CD4-positive, alpha-beta T cell treated with Interleukin-6 for 4 hours (primary cell): Measurements from ENCODE around the gene ZNF468.
A peak's percentile ranks its signal among the peaks of the same experiment; 100 is the strongest.
"Not testable (repeated sequence)": the region's sequence is repeated elsewhere in the genome, so short reads cannot be mapped to it uniquely, and the experiment has no call there.

Experiments used
- DNase-seq: peaks from one replicate; pipeline ENCODE4 v3.0.0-alpha.2; 2020; ENCODE audit warnings: mixed read lengths

The ZNF468 gene

GRCh38 chr19:52857378-52858191 is at the start of gene ZNF468:
ZNF468 (minus strand) TSS chr19:52857619; CDS start chr19:52854272, 3,347 bp downstream.
- DNase-seq: peak; percentile 74

- not testable (repeated sequence) for DNase-seq
Measured at GRCh38 chr19:52904052-52904780, 46.8 kb upstream of the ZNF468 start.

DNA sequence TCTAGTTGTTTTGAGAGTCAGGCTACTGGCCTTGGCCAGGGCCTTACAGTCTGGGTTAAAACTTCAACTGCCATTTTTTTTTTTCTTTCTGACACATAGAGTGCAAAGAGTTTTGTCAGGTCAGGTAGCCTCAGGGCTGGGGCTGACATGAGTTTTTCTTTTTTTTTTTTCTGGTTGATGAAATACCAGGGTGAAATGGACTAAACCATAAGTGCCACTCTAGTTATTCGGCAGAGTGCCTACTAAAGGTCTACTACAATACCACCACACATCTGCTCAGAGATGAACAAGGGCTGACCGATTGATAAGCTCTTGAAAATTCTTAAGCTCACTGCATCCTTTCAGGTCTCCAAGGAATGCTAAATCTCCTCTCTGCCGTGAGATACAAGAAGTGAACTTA is 44.4 kb upstream of the ZNF468 start:
- DNase-seq: no peak

GRCh38 chr19:52898596-52898995 is 41.2 kb upstream of the ZNF468 start:
- not testable (repeated sequence) for DNase-seq

DNA sequence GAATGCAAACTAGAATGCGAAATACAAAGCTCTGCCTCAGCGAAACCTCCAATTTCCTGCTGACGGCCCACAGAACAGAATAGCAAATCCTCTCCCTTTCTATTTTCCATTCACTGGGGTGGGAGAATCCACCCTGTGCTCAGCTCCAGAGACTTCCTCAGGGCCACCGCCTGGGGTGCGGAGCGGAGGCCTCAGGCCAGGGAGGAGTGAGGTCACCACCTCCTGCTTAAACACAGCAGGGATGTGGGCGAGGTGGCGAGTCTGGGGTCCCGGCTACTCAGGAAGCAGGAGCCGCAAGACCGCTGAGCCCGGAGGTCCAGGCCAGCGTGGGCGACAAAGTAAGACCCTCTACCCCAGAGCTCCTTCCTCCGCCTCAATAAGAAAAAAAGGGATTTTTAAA is 40.7 kb upstream of the ZNF468 start:
- no peak for DNase-seq

DNA sequence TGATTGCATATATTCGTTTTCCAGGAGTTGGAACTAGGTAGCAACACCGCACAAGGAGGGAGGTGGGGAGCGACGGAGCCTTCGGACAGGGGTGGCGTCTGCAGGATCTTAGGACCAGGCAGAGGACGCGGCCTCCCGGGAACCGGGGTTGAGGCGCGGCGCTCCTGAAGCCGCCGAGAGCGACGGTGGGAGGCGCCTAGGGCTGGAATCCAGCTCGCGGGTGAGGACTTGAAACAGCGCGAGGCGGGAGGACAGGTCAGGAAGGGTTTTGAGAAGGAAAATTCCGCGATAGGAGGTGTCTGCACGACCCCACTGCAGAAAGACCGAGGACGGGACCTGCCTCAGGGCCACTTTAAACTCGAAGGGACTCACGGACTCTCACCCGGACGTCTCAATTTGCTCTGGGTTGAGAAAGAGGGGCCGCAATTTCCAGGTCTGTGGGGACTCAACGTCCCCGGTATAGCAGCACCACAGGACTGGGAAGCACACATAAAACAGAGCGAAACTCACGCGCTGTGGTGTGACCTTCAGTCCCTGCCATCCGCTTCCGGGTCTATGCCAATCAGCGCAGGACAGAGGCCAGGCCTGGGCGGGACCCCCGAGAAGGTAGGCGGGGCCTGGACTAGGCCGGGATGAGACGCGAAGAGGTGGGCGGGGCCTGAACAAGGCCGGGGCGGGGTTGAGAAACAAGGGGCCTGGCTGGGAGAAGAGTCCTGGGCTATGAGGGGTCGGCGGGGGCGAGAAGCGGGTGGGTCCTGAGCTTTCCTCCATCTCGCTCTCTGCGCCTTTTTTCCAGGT is 39.9 kb upstream of the ZNF468 start, which contains the start of gene ZNF320:
ZNF320 (minus strand) TSS at position 498 of the 798 bp plus-strand sequence. CDS start 7,380 bp downstream, outside the sequence.
- peak; percentile 92 for DNase-seq

DNA sequence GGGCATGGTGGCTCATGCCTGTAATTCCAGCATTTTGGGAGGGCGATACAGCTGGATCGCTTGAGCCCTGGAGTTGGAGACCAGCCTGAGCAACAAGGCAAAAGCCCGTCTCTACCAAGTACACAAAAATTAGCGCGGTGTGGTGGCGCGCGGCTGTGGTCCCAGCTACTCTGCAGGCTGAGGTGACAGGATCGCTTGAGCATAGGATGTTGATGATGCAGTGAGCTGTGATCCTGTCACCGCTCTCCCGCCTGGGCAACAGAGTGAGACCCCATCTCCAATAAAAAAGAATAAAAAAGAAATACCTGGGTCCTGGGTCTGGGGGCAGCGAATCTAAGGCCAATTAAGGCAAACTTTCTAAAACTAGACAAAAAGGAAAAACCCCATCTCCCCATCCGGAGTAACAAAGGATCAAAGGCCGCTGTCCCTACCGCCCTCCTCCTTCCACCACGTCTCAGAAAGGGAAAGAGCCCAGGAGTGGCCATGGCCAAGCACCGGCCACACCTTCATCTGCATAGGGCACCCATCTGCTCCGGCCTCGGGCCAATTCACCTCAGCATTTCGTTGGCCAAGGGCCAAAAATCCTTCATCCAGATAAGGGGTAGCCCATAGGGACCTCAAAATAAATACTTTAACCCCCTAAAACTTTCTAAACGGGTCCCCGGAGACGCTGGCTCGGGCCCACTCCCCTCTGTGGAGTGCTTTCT is 39.2 kb upstream of the ZNF468 start:
- DNase-seq: no peak

DNA sequence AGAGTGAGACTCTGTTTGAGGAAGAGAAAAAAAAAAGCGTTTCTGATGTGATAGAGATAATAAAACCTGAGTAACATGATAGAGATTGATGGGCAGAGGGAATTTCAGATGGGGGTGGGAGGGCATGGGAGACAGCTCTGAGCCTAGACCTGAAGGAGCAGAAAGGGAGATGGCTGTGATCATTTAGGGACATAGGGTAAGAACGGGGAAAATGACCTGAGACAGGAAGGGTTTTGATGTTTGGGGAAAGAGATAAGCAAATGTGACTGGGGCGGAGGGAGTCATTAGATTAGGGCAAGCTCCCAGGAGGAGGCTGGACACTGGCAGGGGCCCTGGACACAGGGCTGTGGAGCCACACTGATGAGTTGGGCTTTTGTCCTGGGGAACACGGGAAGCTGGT is 33.9 kb upstream of the ZNF468 start:
- no peak for DNase-seq

DNA sequence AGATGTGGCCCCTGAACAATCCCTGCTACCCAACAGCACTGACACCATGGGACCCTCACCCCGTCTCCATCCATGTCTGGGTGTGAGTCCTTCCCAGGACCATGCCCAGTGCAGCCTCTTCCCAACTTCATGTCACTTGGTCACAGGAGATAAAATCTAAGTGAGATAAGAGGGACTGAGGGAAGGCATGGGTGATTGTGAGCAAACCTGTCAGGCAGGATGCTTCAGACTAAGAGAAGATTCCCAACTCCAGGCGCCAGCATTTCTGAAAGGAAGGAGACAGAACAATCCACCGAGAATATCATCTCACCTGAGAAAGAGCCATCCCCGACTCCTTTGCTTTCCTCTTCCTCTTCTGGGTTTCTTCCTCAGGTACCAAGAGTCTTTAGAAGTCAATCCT is 32.5 kb upstream of the ZNF468 start:
- DNase-seq: no peak

DNA sequence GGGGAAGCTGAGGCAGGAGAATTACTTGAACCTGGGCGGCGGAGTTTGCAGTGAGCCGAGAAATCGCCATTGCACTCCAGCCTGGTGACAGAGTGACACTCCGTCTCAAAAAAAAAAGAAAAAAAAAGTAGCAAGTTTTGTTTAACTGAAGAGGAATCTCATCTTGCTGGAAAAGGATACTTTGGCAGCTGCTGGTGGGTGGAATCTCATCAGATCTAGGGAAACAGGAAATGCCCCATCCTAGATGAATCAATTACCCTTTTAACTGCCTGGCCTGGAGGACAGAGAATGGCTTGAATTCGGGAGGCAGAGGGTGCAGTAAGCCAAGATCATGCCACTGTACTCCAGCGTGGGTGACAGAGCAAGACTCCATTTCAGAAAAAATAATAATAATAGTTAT is 31.7 kb upstream of the ZNF468 start:
- no peak for DNase-seq

GRCh38 chr19:52880895-52881389 is 23.5 kb upstream of the ZNF468 start:
- DNase-seq: no peak

DNA sequence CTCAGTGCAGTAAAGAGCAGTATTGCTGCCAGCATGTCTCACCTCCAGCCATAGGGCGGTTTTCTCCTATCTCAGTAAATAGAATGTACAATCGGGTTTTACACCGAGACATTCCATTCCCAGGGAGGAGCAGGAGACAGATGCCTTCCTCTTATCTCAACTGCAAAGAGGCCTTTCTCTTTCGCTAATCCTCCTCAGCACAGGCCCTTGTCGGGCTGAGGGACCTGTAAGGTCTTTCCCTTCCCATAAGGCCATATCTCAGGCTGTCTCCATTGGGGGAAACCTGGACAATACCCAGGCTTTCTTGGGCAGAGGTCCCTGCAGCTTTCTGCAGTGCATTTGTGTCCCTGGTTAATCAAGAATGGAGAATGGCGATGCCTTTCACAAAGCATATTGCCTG is 15.6 kb upstream of the ZNF468 start:
- DNase-seq: not testable (repeated sequence)

DNA sequence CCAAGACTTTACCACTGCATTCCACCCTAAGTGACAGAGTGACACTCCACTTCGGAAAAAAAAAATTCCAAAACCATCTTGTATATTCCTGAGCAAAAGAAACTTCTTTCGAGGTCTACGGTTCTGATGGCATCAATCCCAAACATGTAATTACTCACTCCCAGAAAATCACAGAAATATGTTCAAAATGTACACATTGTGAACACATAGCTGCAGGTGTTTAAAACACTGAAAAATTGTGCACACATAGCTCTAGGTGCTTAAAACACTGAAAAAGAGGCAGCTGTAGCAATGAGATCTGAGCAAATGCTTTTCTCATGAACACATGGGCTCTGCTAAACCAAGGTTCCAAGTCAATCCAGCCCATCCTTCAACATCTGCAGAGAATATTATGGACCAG is 14.0 kb upstream of the ZNF468 start:
- DNase-seq: no peak

- DNase-seq: not testable (repeated sequence)
Measured at GRCh38 chr19:52868031-52868430, 10.6 kb upstream of the ZNF468 start.

DNA sequence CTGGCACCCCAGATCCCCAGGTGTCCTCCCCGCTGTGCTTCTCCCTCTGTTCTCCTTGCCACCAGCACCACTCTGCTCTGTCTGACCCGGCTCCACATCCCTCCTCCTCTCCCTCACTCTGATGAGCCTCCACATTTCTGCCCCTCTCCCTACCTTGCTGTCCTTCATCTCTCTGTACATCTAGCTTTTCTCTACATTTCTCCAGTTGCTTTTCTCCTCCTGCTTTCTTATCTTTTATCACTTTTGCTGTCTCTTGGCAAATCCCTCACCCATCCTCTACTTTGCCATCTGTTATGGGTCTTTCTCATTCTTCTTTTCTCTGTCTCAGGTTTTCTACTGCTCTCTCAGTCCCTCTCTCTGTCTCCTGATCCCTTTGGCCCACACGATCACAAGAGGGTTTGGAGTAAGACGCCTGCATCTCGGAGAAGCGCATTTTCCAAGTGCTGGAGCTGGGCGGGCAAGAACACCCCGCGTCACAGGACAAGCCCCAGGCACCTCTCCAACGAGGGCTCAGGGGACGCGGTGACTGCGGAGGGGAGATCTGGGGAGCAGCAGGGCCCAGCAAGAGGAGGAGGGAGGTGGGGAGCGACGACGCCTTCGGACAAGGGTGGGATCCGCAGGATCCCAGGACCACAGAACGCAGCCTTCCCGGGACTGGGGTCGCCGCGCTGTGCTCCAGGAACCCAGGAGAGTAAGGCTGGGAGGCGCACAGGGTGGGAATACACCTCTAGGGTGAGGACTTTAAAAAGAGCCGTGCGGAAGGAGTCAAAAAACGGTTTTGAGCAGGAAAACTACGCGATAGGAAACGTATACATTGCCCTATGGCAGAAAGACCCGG is 660 bp downstream of the ZNF468 start:
- not testable (repeated sequence) for DNase-seq

- not testable (repeated sequence) for DNase-seq
Measured at GRCh38 chr19:52847352-52847751, 10.1 kb downstream of the ZNF468 start.

DNA sequence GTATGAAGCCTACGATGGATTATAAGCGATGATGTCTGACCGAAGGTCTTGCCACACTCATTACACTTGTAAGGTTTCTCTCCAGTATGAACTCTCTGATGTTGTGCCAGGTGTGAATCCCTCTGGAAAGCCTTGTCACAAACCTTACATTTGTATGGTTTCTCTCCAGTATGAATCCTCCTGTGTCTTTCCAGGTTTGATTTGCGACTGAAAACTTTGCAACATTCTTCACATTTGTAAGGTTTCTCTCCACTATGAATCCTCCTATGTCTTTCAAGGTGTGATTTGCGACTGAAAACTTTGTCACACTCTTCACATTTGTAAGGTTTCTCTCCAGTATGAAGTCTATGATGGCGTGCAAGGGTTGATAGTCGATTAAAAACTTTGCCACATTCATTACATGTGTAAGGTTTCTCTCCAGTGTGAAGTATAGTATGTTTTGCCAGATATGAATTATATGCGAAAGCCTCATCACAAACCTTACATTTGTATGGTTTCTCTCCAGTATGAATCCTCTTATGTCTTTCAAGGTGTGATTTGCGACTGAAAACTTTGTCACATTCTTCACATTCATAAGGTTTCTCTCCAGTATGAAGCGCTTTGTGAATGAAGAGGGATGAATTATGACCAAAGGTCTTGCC is 16.5 kb downstream of the ZNF468 start:
- not testable (repeated sequence) for DNase-seq

DNA sequence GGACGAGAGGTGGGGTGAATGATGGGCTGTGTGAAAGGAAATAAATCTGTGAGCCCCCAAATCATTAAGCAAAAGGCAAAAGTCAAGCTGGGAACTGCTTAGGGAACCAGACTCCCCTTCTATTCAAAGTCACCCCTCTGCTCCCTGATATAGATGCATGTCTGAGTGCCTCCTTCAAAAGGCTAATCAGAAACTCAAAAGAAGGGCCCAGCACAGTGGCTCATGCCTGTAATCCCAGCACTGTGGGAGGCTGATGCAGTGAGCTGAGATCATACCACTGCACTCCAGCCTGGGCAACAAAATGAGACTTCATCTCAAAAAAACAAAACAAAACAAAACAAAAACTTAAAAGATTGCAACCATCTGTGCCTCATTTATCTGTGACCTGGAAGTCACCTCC is 23.1 kb downstream of the ZNF468 start:
- DNase-seq: not testable (repeated sequence)

DNA sequence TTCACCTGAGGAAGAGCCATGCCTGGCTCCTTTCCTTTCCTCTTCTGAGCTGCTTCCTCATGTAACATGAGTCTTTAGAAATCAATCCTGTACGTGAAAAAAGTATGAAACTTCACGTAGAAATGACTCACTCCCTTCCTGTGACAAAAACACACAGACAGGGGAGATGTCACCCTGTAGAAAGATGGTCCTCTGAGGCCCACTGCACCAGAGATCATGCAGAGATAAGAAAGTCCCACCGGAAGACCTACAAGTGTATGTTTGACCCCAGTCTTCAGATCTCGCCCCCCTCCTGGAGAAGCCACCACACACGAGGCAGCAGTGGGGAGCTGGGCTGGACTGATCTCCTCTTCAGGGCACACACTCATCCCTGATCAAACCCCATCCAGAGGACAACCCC is 23.9 kb downstream of the ZNF468 start:
- DNase-seq: not testable (repeated sequence)

GRCh38 chr19:52829866-52830265 is 27.6 kb downstream of the ZNF468 start:
- DNase-seq: not testable (repeated sequence)

GRCh38 chr19:52825765-52826164 is 31.7 kb downstream of the ZNF468 start:
- no peak for DNase-seq
